HepG2 (cell line): ENCODE data around the gene RILP. TPM values are rescaled to one million over a fixed set of nuclear protein-coding genes. Genes with fewer than 3 reads are reported as not detected.

Experiments
- ATAC-seq: fragments of 200-7000 bp; cut with Tn5 transposase; 3 replicates; pipeline ENCODE4 v1.9.1; 2020; ENCODE audit warnings: mild to moderate bottlenecking, moderate library complexity
- BruUV-seq: library from RNA; stranded (reverse); fragments of 400-500 nt; replicated peaks from 2 replicates; lab custom pipeline; 2021; lab: Mats Ljungman, UMichigan
- CTCF ChIA-PET: fragments of 300-600 bp; formaldehyde crosslinking; extraction: SDS; loops from one replicate; lab custom pipeline; 2021; ENCODE audit warnings: low total read pairs, inconsistent platforms, low intra/inter-chr PET ratio; lab: Yijun Ruan, JAX
- POLR2A ChIA-PET: fragments of 350-600 bp; sonication (Branson Sonifier 250); formaldehyde crosslinking; loops from one replicate; lab custom pipeline; 2020; ENCODE audit warnings: antibody characterized with exemption, inconsistent platforms; lab: Yijun Ruan, JAX
- DNase-seq: peaks from one replicate; pipeline ENCODE4 v3.0.0-alpha.2; 2015; ENCODE audit warnings: low spot score
- FAIRE-seq: peaks from 3 replicates; lab custom pipeline; 2011; peaks lifted over from hg19 to GRCh38; lab: Jason Lieb, UNC
- H2AFZ ChIP-seq: one replicate; pipeline ENCODE4 v1.6.1; 2011; ENCODE audit warnings: low read length, inconsistent platforms
- H3K27ac ChIP-seq: fragments of 300-600 bp; 3 replicates; pipeline ENCODE4 v1.8.0; 2011; ENCODE audit warnings: mixed run types, mild to moderate bottlenecking, mixed read lengths, low read length, inconsistent platforms; ENCODE audit not compliant: insufficient read depth; ENCODE audit errors: extremely low read length
- H3K27me3 ChIP-seq, 2 experiments: fragments of 200-600 bp in 1 of 2; 2 replicates in 1 of 2; 3 replicates in 1 of 2; pipeline versions ENCODE4 v1.6.0 to v1.8.0; 2011; ENCODE audit warnings: low read length in 2 of 2, mild to moderate bottlenecking in 2 of 2, moderate library complexity in 2 of 2, inconsistent platforms in 1 of 2; ENCODE audit not compliant: insufficient read depth in 2 of 2, control insufficient read depth in 1 of 2
- H3K36me3 ChIP-seq, 2 experiments: fragments of 200-600 bp in 1 of 2; replicated peaks in 1 of 2; 2 replicates in 1 of 2; 3 replicates in 1 of 2; pipeline versions ENCODE4 v1.5.1 to v1.8.0; 2011; ENCODE audit warnings: low read length in 2 of 2, inconsistent platforms in 1 of 2; ENCODE audit not compliant: insufficient read depth in 2 of 2, control insufficient read depth in 1 of 2
- H3K4me1 ChIP-seq: 2 replicates; pipeline ENCODE4 v1.5.1; 2012; ENCODE audit warnings: low read length, inconsistent platforms; ENCODE audit not compliant: insufficient read depth
- H3K4me2 ChIP-seq: 2 replicates; pipeline ENCODE4 v1.6.0; 2011; ENCODE audit warnings: low read depth, low read length, inconsistent platforms
- H3K4me3 ChIP-seq, 3 experiments: fragments of 200-600 bp in 1 of 3; sonication (generic), shearing (Covaris generic) in 1 of 3; replicated peaks in 1 of 3; 2 replicates each; pipeline ENCODE4 v1.5.1; 2011 to 2016; ENCODE audit warnings: low read length in 3 of 3, inconsistent platforms in 2 of 3, low read depth in 2 of 3, mild to moderate bottlenecking in 2 of 3, control low read depth in 1 of 3, mixed read lengths in 1 of 3; ENCODE audit not compliant: insufficient read depth in 1 of 3
- H3K79me2 ChIP-seq: one replicate; pipeline ENCODE4 v1.6.1; 2011; ENCODE audit warnings: low read length, inconsistent platforms; ENCODE audit not compliant: insufficient read depth
- H3K9ac ChIP-seq: 2 replicates; pipeline ENCODE4 v1.6.0; 2011; ENCODE audit warnings: mild to moderate bottlenecking, low read depth, low read length, inconsistent platforms; ENCODE audit not compliant: insufficient read depth
- H3K9me3 ChIP-seq: 2 replicates; pipeline ENCODE4 v1.5.1; 2012; ENCODE audit warnings: mild to moderate bottlenecking, low read length
- H4K20me1 ChIP-seq: 2 replicates; pipeline ENCODE4 v1.6.0; 2011; ENCODE audit warnings: inconsistent platforms, mild to moderate bottlenecking, low read length, moderate library complexity; ENCODE audit not compliant: insufficient read depth
- FOXA3 ChIP-seq: IDR thresholded peaks from 2 replicates; pipeline ENCODE4 v1.6.1; 2016; ENCODE audit warnings: missing genetic modification reagents, missing compliant biosample characterization
- GPN1 ChIP-seq: sonication (generic); formaldehyde crosslinking; IDR thresholded peaks from 2 replicates; pipeline ENCODE4 v1.5.1; 2020; ENCODE audit warnings: missing genetic modification reagents, borderline replicate concordance
- JUND ChIP-seq: sonication (generic); formaldehyde crosslinking; IDR thresholded peaks from 2 replicates; pipeline ENCODE4 v1.8.0; 2022; ENCODE audit warnings: mild to moderate bottlenecking, missing genetic modification reagents
- KDM3A ChIP-seq: IDR thresholded peaks from 2 replicates; pipeline ENCODE4 v1.6.1; 2018; ENCODE audit warnings: low read depth, missing compliant biosample characterization
- KLF9 ChIP-seq: IDR thresholded peaks from 2 replicates; pipeline ENCODE4 v1.6.1; 2016; ENCODE audit warnings: low read depth
- RARG ChIP-seq: sonication (generic); formaldehyde crosslinking; IDR thresholded peaks from 2 replicates; pipeline ENCODE4 v1.4.0; 2020; ENCODE audit warnings: low read depth, mild to moderate bottlenecking, missing genetic modification reagents
- SMAD1 ChIP-seq: sonication (generic); formaldehyde crosslinking; IDR thresholded peaks from 2 replicates; pipeline ENCODE4 v1.4.0; 2020; ENCODE audit warnings: missing genetic modification reagents, low read depth, mild to moderate bottlenecking, borderline replicate concordance
- SNAPC2 ChIP-seq: sonication (generic); formaldehyde crosslinking; IDR thresholded peaks from 2 replicates; pipeline ENCODE4 v1.8.1; 2022; ENCODE audit warnings: mild to moderate bottlenecking, missing genetic modification reagents
- SRY ChIP-seq: sonication (generic); formaldehyde crosslinking; IDR thresholded peaks from 2 replicates; pipeline ENCODE4 v1.8.0; 2022; ENCODE audit warnings: mild to moderate bottlenecking, missing genetic modification reagents
- ZBTB7B ChIP-seq: sonication (generic); formaldehyde crosslinking; IDR thresholded peaks from 2 replicates; pipeline ENCODE4 v1.4.0; 2020; ENCODE audit warnings: missing genetic modification reagents
- ZC3H13 ChIP-seq: sonication (generic); formaldehyde crosslinking; IDR thresholded peaks from 2 replicates; pipeline ENCODE4 v1.8.1; 2023; ENCODE audit warnings: mild to moderate bottlenecking, missing genetic modification reagents, moderate library complexity
- ZNF749 ChIP-seq: sonication (generic); formaldehyde crosslinking; IDR thresholded peaks from 2 replicates; pipeline ENCODE4 v1.8.0; 2022; ENCODE audit warnings: mild to moderate bottlenecking, missing genetic modification reagents, moderate library complexity, borderline replicate concordance
- ZSCAN20 ChIP-seq: sonication (generic); formaldehyde crosslinking; IDR thresholded peaks from 2 replicates; pipeline ENCODE4 v1.4.0; 2020; ENCODE audit warnings: missing genetic modification reagents, mild to moderate bottlenecking, borderline replicate concordance
- WGBS: methylation state at CpG from one replicate; pipeline ENCODE4 v1.1.6; 2017; ENCODE audit warnings: low lambda C conversion rate; 5-methylcytosine and 5-hydroxymethylcytosine counted together
- in situ Hi-C: cut with HindIII; loops from 2 replicates; pipeline ENCODE4 v1.10.0; 2017; ENCODE audit warnings: low pct_unique_long_range_greater_than_20kb; ENCODE audit not compliant: extremely low pct_ligation_motif_present
- intact Hi-C: fragments of 100-400 bp; cut with micrococcal nuclease; formaldehyde crosslinking; loops from one replicate; pipeline ENCODE4 v1.10.0; 2022; ENCODE audit not compliant: unreplicated experiment
- polyA plus RNA-seq, 8 experiments: library from polyadenylated mRNA; depleted of rRNA in 3 of 8; stranded (reverse) in 7 of 8; unstranded in 1 of 8; fragments of >200 nt; fragmentation: Illumina TruSeq in 4 of 8; extraction: Trizol in 4 of 8; gene quantifications; 2 replicates each; pipeline versions ENCODE4 v1.2.1 to v1.2.3, GENCODE V29; 2011 to 2016; ENCODE audit warnings: low read depth in 4 of 8, missing spikeins in 1 of 8, mixed read lengths in 1 of 8; ENCODE audit not compliant: insufficient read depth in 1 of 8
- total RNA-seq, 5 experiments: library from RNA; depleted of rRNA; stranded (reverse); fragments of >200 nt; fragmentation: Illumina TruSeq; extraction: Trizol; gene quantifications; 2 replicates each; pipeline ENCODE4 v1.2.3, GENCODE V29; 2016; ENCODE audit warnings: low read depth in 1 of 5
- TF ChIP-seq, protein P1 (sequence below): sonication (generic); formaldehyde crosslinking; IDR thresholded peaks from 2 replicates; pipeline ENCODE4 v1.5.0; 2020; ENCODE audit warnings: mild to moderate bottlenecking, missing genetic modification reagents
- TF ChIP-seq, protein P2 (sequence below): sonication (generic); formaldehyde crosslinking; IDR thresholded peaks from 2 replicates; pipeline ENCODE4 v1.4.0; 2020; ENCODE audit warnings: missing genetic modification reagents
- TF ChIP-seq, protein P3 (sequence below): fragments of 450-650 bp; IDR thresholded peaks from 2 replicates; pipeline ENCODE4 v1.6.1; 2016
- TF ChIP-seq, protein P4 (sequence below): sonication (generic); formaldehyde crosslinking; IDR thresholded peaks from 2 replicates; pipeline ENCODE4 v1.9.0; 2022; ENCODE audit warnings: low read depth, missing genetic modification reagents

RILP gene
- total and polyA plus RNA-seq, 2 of the 13 experiments (the other 11 are each of a cell fraction or from before 2014, with no cell fraction given), result 6.6 to 8.1 TPM

DNA sequence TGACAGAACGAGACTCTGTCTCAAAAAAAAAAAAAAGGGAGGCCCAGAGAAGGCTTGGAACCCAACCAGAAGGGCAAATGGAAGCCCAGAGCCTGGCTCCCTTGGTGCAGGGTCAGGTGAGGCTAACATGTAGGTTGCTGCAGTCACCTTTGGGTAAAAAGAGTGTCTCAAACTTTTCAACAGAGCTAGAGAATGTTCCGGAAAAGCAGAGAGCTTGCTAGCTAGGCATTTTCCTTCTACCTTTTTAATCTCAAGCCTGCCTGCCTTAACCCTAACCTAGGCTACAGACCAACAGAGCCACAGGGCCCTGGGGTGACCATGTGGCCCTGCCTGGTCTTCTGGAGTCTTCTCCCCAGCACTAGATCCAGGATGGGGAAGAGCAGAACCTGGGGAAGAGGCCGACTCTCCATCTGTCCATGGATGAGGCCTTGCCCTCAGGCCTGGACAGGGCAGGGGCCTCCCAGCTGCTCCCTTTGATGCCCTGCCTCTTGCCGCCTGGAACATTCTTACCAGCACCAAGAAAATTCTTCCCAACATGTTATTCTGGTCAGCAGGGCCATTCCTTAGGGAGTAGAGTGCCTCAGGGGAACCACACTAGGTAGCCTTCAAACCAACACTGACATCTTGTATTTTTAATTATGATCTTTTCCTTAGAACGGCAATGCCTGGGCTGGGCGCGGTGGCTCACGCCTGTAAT, 51.1 kb downstream of the RILP start:
- ATAC-seq (peak; percentile 35), FAIRE-seq (no peak), DNase-seq (no peak)
- 87% methylated on average over 7 of the region's 8 CpGs for WGBS
- H3K4me2 ChIP-seq, result peak overlapping the region; percentile 56; the same call in 1 of the 2 replicates
- ChIA-PET CTCF (no interaction called here), POLR2A (interaction anchor here (0.7 to 2.4 kb wide), 14 partner anchors 8 to 164 kb away, joined by 3 to 7 read pairs (median 4); partner anchors contain the start of genes INPP5K, RILP, SCARF1 and SERPINF1)
- intact Hi-C loops, result loop anchor here (1.0 kb wide), 1 partner anchor 8 kb away; no protein-coding TSS in a partner anchor
- H3K27me3 ChIP-seq, result no peaks in the 10 kb centered on the region
- H3K9me3 ChIP-seq, result peaks cover 7% of the 10 kb centered on the region; the same call in 1 of the 2 replicates
- H3K9ac ChIP-seq, result peak overlapping the region; percentile 40; the same call in 1 of the 2 replicates
- H3K4me1 ChIP-seq, result peaks cover 57% of the 10 kb centered on the region
- no peaks in the 10 kb centered on the region for H4K20me1 ChIP-seq
- in situ Hi-C loops, result no loop called here
- peak overlapping the region; percentile 67 for H3K27ac ChIP-seq
- no peak overlapping the region for H3K4me3 ChIP-seq
- H3K36me3 ChIP-seq, result no peaks in the 10 kb centered on the region
- H2AFZ ChIP-seq, result no peak overlapping the region
- BruUV-seq, result no TSS peak
- H3K79me2 ChIP-seq, result no peaks in the 10 kb centered on the region
- TF ChIP-seq ZSCAN20 (CRISPR knock-in tag) (no peak), ZBTB7B (CRISPR knock-in tag) (no peak), SMAD1 (peak; percentile 14; the same call in 1 of the 2 replicates), ZNF749 (CRISPR knock-in tag) (no peak), ZC3H13 (CRISPR knock-in tag) (no peak), KDM3A (CRISPR knock-in tag) (0 out of 2 replicates have a peak, but pooled peaks have one; percentile 0), JUND (no peak), SNAPC2 (CRISPR knock-in tag) (no peak), GPN1 (CRISPR knock-in tag) (no peak), RARG (CRISPR knock-in tag) (no peak), KLF9 (CRISPR knock-in tag) (no peak), FOXA3 (no peak), SRY (CRISPR knock-in tag) (no peak)
- TF ChIP-seq, protein P1, sequence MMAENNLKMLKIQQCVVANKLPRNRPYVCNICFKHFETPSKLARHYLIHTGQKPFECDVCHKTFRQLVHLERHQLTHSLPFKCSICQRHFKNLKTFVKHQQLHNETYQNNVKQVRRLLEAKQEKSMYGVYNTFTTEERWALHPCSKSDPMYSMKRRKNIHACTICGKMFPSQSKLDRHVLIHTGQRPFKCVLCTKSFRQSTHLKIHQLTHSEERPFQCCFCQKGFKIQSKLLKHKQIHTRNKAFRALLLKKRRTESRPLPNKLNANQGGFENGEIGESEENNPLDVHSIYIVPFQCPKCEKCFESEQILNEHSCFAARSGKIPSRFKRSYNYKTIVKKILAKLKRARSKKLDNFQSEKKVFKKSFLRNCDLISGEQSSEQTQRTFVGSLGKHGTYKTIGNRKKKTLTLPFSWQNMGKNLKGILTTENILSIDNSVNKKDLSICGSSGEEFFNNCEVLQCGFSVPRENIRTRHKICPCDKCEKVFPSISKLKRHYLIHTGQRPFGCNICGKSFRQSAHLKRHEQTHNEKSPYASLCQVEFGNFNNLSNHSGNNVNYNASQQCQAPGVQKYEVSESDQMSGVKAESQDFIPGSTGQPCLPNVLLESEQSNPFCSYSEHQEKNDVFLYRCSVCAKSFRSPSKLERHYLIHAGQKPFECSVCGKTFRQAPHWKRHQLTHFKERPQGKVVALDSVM, result no peak
- TF ChIP-seq, protein P2, sequence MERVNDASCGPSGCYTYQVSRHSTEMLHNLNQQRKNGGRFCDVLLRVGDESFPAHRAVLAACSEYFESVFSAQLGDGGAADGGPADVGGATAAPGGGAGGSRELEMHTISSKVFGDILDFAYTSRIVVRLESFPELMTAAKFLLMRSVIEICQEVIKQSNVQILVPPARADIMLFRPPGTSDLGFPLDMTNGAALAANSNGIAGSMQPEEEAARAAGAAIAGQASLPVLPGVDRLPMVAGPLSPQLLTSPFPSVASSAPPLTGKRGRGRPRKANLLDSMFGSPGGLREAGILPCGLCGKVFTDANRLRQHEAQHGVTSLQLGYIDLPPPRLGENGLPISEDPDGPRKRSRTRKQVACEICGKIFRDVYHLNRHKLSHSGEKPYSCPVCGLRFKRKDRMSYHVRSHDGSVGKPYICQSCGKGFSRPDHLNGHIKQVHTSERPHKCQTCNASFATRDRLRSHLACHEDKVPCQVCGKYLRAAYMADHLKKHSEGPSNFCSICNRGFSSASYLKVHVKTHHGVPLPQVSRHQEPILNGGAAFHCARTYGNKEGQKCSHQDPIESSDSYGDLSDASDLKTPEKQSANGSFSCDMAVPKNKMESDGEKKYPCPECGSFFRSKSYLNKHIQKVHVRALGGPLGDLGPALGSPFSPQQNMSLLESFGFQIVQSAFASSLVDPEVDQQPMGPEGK (CRISPR knock-in tag), result no peak
- TF ChIP-seq, protein P3, sequence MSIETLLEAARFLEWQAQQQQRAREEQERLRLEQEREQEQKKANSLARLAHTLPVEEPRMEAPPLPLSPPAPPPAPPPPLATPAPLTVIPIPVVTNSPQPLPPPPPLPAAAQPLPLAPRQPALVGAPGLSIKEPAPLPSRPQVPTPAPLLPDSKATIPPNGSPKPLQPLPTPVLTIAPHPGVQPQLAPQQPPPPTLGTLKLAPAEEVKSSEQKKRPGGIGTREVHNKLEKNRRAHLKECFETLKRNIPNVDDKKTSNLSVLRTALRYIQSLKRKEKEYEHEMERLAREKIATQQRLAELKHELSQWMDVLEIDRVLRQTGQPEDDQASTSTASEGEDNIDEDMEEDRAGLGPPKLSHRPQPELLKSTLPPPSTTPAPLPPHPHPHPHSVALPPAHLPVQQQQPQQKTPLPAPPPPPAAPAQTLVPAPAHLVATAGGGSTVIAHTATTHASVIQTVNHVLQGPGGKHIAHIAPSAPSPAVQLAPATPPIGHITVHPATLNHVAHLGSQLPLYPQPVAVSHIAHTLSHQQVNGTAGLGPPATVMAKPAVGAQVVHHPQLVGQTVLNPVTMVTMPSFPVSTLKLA, result no peak
- TF ChIP-seq, protein P4, sequence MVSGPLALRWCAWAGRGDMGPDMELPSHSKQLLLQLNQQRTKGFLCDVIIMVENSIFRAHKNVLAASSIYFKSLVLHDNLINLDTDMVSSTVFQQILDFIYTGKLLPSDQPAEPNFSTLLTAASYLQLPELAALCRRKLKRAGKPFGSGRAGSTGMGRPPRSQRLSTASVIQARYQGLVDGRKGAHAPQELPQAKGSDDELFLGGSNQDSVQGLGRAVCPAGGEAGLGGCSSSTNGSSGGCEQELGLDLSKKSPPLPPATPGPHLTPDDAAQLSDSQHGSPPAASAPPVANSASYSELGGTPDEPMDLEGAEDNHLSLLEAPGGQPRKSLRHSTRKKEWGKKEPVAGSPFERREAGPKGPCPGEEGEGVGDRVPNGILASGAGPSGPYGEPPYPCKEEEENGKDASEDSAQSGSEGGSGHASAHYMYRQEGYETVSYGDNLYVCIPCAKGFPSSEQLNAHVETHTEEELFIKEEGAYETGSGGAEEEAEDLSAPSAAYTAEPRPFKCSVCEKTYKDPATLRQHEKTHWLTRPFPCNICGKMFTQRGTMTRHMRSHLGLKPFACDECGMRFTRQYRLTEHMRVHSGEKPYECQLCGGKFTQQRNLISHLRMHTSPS (CRISPR knock-in tag), result no peak
